ENCODE results near the gene P2RX3.
"Not testable (repeated sequence)": the region's sequence is repeated elsewhere in the genome, so short reads cannot be mapped to it uniquely, and the experiment has no call there.

P2RX3 gene

DNA sequence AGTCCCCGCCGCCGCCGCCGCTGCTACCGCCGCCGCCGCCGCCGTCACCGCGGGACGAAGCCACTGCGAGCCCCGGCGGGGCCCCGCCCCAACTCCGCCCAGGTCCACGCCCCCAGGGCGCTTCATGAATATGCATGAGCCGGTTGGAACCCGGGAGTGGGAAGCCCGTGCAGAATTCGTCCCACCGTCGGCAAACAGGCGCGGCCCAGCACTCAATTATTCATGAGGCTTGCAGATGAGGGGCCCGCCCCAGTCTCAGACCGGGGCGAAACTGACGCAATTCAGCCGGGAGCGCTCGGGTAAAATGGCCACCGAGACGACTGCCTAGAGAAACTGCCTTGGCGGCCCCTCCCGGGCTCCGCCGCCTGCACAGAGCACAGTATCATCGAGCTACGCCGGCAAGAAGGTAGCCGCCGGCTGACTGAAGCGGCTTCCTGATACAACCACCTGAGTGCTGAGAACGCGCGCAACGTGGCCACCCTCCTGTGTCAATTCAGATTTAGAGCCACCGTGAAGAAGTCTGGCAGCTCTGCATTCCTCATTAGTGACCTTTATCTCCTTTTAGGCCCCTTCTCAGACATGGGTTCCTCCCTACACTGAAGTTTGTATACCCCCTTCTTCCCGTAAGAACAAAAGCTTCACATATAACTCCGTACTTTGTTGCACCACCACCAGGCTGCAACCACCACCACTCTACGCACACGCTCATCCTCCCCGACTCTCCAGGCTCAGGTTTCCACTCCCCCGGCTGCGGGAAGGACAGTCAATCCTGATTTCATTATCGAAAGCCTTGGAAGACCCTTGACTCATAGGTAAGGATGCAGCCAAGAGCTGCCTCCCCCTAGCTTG, 13.0 kb upstream of the P2RX3 start, which contains the start of gene TNKS1BP1:
TSS of gene TNKS1BP1 (minus strand) at position 67 of the 849 bp plus-strand sequence. CDS start 3,067 bp downstream, outside the sequence.
- DNase-seq (ENCODE audit: low spot score) = peak; percentile 90

DNA sequence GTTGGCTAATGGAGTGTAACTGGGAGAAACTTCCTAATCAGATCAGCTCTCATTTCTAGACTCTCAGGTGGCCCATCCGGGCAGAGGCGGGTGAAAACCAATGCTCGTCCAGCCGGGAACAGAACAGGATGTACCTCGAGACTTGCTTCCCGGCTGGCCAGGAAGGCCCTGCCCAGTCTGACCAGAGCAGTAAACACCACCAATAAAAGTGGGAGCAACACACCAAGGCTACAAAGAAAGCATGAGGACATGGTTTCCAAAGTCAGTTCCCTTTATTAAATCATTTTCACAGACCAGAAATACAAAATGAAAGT, 12.5 kb upstream of the P2RX3 start:
- DNase-seq (ENCODE audit: low spot score) = no peak

- DNase-seq (ENCODE audit: low spot score) = no peak
Measured at GRCh38 chr11:57327721-57328120, 10.4 kb upstream of the P2RX3 start.

- no peak for DNase-seq (ENCODE audit: low spot score)
Measured at GRCh38 chr11:57330029-57330428, 8.1 kb upstream of the P2RX3 start.

DNA sequence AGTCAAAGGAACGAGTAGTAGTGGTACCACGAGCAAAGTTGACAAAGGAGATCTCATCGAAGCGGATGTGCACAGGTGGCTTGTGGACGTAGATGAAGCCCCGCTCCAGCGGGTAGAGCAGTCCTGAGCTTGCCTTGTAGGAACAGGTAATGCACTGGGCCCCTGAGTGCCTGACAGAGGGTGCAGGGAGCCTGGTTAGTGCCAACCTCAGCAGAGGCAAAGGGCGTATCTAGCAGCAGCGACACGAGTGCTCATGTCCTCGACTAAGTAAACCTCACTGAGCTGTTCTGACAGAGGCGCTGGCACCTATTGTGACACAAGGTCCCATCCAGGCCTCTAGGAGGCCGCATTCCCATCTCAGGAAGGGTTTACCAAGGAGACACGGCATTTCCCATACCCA, 6.4 kb upstream of the P2RX3 start:
- no peak for DNase-seq (ENCODE audit: low spot score)

DNA sequence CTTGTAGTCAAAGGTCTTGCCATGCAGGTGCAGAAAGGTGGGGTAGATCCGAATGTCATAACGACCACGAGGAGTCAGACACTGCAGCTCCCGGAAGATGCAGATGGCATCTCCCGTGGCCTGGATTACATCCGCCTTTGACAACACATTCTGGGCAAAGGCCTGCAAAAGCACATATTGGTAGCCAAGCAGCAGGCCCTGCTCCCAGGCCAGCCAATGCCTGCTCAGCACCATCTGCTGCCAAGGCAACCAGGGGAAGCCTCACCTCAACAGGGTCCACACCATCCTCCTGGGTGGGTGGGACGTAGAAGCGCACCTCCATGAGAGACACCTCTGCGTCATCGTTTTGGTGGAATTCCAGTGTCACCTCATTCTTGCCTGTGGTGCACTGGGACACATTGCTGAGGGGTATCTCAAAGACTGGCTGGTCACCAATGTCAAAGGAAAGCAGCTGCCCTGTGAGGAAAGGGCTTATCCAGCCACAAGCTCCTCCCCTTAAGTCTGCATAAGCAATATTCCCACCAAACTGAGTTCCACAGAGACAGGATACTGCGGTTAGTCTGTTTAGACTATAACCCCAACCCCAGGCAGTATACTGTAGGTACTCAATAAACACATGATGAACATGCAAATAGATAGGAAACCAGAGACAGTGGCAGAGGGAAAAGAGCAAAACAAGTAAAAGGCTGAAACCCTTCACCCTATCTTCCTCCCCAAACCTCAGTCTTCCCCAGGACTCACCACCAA, 5.3 kb upstream of the P2RX3 start:
- DNase-seq (ENCODE audit: low spot score) = no peak

GRCh38 chr11:57335023-57335342, 3.2 kb upstream of the P2RX3 start:
- DNase-seq (ENCODE audit: low spot score) = no peak

DNA sequence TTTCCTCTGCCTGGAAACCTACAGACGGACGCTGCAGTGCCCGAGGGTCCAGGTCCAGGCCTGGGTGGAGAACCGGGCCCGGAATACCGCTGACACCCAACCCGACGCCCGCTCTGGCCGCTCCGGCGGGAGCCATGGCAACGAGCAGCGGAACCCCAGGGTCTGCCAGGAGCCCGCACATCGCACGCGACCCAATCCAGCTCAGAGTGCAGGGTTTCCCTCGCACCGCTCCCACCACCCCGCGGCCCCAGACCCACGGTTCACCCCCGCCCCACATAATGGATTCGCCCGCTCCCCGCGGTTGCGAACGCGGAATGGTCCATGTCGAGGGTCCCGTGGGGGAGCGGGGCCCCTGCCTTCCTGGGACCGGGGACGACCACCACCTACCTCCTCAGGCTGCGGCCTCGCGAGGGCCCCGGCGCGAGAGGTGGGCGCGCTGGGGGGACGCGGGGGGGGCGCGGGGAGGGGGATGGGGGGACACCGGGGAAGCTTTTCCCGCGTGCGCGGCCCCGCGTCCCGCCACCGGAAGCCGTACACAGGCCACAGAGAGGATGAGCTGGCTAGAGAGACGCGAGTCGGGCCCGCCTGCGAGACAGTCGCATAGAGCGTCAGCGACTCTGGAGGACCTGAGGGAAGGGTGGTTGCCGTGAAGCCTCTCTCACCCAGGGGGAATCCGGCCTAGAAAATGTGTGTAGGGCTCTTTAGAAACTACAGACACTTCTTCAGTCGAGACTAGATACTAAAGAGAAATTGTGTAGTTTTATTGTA, 2.6 kb upstream of the P2RX3 start, which contains the start of gene SSRP1:
TSS of gene SSRP1 (minus strand) at position 550 of the 768 bp plus-strand sequence. CDS start 771 bp downstream, outside the sequence.
- DNase-seq (ENCODE audit: low spot score) = peak; percentile 81

DNA sequence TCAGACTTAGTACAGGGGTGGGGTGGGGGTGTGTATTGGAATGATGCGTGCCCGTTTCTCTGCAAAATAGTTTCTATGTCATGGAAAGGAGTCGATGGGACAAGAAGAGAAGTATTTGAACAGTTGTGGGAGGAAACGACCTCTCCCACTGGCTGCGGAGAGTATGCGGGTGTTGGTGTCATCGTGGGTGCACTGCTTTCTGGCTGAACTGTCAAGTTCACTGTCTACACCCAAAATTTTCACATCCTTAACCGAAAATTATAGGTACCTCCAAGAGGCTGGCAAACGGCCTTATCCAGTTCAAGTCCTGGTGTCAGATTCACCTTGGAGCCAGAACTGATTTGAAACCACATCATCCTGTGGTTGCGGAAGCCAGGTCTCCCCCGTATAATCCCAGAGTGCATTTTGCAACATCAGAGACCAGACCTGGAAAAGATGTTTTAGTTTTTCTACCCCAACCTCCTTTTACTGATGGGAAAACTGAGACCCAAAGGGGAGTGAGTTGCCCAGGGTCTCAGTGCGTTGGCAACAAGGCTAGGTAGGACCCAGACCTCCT, 2.0 kb upstream of the P2RX3 start:
- DNase-seq (ENCODE audit: low spot score) = no peak

DNA sequence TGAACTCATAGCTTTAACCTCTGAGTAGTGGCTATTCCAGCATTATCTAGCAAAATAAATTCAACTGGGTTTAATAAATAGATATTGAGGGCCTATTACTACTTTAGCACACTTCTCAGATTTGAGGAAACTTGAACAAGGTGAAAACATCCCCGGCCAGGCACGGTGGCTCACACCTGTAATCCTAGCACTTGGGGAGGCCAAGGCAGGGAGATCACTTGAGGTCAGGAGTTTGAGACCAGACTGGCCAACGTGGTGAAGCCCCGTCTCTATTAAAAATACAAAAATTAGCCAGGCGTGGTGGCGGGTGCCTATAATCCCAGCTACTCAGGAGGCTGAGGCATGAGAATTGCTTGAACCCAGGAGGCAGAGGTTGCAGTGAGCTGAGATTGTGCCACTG, 1.3 kb upstream of the P2RX3 start:
- DNase-seq (ENCODE audit: low spot score) = not testable (repeated sequence)

GRCh38 chr11:57339328-57339727, 1.2 kb downstream of the P2RX3 start:
- no peak for DNase-seq (ENCODE audit: low spot score)

DNA sequence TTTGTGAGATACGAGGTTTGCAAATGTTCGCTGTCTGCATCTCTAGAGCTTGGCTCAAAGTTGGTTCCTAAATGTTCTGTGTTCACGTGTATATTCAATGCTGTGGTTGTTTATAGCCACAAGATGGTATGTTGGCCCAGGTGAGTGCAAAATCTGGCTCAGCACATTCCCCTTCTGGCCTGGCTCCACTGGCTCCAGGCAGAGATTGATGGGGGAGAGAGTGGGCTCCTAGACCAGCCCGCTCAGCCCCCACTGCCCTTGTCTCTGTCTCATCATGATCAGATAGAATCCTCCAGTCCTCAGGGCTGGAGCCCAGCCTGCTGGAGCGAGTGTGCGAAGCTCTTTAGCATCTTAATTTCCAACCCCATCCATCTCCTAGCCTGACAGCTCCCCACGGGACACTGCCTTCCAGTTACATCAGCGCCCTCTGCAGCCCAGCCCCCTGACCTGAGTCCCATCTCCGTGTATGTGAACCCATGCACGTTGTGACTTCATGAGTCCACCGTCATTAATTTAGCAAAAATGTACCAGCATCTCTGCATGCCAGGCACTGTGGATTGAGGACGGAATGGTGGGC, 2.0 kb downstream of the P2RX3 start:
- no peak for DNase-seq (ENCODE audit: low spot score)

GRCh38 chr11:57341250-57341808, 3.2 kb downstream of the P2RX3 start:
- DNase-seq (ENCODE audit: low spot score) = no peak

GRCh38 chr11:57342702-57343101, 4.5 kb downstream of the P2RX3 start:
- no peak for DNase-seq (ENCODE audit: low spot score)

GRCh38 chr11:57343825-57344224, 5.7 kb downstream of the P2RX3 start:
- no peak for DNase-seq (ENCODE audit: low spot score)

DNA sequence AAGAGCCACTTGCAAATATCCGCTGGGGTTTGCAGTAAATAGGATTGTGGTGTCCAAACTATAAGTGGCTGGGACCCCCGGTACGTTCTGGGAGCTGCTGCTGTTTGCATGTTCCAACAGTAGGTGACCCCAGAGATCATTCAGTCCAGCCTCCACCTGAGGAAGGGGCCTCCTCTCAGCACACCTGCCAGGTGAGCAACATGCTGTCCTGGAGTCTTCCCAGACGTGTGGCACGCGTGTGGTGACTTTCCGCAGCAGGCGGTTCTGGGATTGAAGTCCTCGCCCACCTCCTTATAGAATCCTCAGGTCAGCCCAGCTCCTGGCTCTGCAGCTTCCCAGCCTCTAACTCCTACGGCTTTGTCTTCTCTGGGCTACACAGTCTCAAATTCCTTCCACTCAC, 6.7 kb downstream of the P2RX3 start:
- DNase-seq (ENCODE audit: low spot score) = no peak

GRCh38 chr11:57345555-57346211, 7.5 kb downstream of the P2RX3 start:
- peak; percentile 81 for DNase-seq (ENCODE audit: low spot score)

- DNase-seq (ENCODE audit: low spot score) = no peak
Measured at GRCh38 chr11:57347336-57347735, 9.2 kb downstream of the P2RX3 start.

DNA sequence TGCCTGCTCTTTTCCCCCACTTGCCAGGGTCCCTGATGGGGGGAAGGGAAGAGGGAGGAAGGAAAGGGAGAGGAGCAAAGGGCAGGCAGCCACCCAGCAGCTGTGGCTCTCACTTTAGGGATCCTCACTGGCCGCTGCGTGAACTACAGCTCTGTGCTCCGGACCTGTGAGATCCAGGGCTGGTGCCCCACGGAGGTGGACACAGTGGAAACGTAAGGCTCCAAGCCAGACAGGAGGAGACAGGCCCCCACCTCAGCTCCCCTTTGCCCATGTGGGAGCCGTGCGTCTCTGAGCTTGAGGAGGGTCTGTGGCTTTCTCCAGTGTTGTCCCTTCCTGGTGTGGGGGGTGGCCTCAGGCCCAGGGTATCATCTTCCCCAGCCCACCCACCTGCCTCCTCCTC, 9.9 kb downstream of the P2RX3 start:
- DNase-seq (ENCODE audit: low spot score) = no peak

GRCh38 chr11:57348636-57349313, 10.6 kb downstream of the P2RX3 start:
- DNase-seq (ENCODE audit: low spot score) = no peak

Measured in hematopoietic multipotent progenitor cell treated with erythropoietin and hydrocortisone succinate and interleukin-3 and kit ligand, for 15 days (in vitro differentiated cells).